HG03280 (cell line): ENCODE measurements around the gene PTGES2.
A peak's percentile ranks its signal among the peaks of the same experiment; 100 is the strongest.

Experiments
- ATAC-seq: cut with Tn5 transposase; IDR thresholded peaks from one replicate; pipeline ENCODE4 v1.9.1; 2021; ENCODE audit warnings: mild to moderate bottlenecking, moderate library complexity; ENCODE audit not compliant: unreplicated experiment

The PTGES2 gene

GRCh38 chr9:128127568-128127989, at the start of gene PTGES2:
Gene PTGES2, minus strand, starts transcription at chr9:128127729. Its CDS starts 12 bp downstream, at chr9:128127717.
- peak; percentile 60 for ATAC-seq

GRCh38 chr9:128175726-128176125, 48.2 kb upstream of the PTGES2 start:
- no peak for ATAC-seq

DNA sequence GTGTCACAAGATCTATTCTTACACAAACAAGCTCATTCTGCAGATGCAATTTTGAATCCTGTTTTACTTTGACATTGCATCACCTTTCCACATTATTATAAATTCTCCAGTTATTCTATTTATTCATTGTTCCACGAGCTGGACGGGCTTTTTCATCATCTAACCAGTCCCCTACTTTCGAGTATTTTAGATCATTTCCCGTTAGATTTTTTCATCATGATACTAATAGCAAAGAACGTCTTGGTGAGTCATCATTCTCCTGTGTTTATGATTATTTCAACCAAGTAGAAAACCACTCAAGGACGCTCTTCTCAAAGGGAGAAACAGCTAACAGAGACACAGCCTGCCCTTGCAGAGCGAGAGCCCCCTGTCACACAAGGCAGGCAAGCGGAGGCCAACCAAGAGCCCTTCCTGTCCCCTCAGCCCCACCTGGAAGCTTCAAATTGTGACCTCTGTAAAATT, 47.6 kb upstream of the PTGES2 start:
- no peak for ATAC-seq

DNA sequence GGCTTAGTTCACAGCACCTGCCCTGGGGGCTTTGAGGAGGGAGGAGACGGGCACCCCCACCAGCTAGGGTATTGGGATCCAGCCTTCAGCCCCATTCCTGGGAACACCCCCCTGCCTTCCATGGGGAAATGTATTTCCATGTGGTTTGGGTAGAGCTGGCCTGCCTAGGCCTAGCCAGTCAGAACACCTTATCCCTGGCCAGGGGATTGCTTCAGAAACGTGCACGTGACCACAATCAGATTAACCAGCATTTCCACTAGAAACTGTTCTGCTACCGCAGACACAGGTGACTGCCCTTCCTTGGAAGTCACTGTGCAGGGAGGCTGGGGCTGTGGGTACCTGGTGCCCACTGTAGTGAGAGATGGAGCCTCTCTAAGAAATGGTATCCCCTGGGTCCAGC, 46.5 kb upstream of the PTGES2 start:
- ATAC-seq: no peak

DNA sequence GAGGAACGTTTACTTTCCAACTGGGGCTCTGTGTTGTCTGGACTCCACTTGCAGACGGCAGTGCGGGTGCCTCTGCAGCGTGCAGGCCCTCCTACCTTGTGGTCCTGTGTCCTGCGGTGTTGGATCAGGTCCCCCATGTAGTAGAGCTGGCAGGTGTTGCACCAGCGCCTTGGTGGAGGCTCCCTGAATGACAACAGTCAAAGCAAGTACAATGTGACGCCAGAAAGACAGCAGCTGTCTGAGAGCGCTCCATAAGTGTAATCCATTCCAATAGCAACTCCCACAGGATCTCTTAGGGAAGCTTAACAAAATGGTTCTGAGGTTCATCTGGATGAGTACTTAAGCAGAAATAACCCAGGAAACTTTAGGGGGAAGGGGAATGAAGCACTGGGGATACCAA, 42.4 kb upstream of the PTGES2 start:
- no peak for ATAC-seq

DNA sequence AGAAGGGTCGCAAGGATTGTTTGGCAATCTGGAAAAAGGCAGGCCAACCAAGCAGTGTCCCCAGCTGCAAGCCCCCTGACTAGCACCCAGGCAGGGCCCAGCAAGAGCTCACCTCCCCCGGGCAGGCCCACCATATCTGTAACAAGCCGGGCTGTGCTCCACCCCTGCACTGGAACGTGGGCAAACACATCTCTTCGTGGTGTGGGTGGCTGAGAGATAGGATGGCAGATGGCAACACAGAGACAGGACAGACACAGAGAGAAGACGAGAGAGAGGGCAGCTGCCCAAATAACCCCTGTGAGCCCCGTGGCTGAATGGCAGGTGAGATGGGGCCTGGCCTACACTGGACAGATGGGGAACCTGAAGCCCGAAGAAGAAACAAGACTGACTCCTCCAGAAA, 42.0 kb upstream of the PTGES2 start:
- no peak for ATAC-seq

DNA sequence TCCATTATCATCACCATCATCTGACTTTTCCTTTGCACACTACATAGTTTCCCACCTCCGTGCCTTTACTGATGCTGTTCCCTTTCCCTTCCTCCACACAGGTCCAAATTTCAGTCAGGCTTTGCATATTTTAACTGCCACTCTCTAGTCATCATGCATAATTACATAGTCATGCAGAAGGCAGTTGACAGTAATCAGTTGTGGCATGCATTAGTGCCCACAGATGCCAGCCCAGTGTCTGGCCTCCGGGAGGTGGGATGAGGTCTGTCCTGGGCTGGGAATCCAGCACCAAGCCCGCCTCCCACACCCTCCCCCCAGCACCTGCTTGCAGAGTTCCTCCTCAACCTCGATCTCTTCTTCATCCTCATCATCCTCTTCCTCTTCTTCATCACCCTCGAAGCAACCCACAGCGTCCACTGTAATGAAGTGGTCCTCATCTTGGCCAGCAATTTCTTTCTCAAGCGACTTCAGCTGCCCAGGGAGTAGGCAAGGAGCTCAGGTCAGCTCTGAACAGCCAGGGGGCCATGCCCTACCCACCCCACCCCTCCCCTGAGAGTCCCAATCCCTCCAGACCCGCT, 41.3 kb upstream of the PTGES2 start:
- ATAC-seq: no peak

GRCh38 chr9:128167209-128167608, 39.7 kb upstream of the PTGES2 start:
- no peak for ATAC-seq

DNA sequence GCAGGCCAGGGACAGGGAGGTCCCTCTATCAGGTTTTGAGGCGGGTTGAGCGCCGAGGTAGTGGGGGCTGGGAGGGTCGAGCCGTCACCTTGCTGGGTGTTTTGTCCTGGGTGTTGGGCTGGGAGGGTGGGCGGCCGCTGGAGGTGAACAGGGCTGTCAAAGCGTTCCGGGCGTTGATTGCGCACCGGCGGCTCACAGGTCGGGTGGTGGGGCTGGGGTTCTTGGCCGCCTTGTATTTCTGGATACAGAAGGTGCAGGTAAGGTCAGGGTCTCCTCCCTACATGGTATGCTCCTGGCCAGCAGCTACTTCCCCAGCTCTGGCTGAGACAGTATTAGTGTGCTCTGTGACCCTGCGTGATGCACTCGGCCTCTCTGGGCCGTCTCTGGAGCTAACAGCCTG, 38.6 kb upstream of the PTGES2 start:
- ATAC-seq: no peak

DNA sequence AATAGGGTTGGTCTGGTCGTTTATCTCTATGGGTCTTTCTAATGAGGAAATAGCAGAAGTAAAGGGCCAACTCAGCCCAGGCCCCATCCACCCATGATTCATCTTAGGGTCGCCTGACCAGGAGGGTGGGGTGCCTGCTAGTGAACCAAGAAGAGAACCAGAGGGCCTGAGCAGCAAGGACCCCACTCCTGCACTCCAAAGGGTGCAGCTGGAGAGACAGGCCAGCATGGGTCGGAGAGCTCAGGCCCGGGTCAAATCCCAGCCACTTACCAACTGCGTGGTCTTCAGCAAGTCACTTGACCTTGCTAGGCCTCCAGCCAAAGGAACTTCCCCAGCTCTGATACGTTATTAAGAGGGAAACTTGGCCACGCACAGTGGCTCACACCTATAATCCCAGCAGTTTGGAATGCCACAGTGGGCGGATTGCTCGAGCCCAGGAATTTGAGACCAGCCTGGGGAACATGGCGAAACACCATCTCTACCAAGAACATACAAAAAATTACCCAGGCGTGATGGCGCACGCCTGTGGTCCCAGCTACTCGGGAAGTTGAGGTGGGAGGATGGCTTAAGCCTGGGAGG, 36.9 kb upstream of the PTGES2 start:
- no peak for ATAC-seq

DNA sequence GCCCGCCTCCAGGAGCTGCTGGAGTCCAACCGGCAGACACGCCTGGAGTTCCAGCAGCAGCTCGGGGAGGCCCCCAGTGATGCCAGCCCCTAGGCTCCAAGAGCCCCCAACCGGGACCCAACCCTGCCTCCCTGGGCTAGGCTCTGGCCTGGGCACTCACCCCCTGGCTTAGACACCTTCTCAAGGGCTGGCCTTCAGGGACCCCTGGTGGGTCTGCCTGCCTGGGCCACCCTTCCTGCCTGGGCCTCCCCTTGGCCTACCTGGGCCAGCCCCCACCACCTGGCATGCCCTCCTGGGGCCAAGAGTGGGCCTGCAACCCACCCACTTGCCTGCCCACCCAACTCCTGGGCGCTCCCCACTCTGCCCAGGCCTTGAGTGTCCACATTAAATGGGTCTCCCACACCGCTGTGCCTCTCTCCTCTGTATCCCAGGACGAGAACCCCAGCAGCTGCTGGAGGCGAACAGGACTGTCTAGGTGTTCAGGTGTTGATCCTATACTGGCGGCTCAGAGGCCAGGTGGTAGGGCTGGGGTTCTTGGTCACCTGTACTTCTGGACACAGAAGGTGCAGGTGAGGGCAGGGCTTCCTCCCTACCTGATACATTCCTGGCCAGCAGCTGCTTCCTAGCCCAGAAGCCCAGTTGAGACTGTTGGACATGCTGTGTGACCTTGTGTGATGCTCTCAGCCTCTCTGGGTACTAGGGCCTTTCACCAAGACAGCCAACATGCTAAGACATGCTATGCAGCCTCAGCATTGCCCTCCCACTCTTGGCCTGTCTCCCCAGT, 36.2 kb upstream of the PTGES2 start:
- no peak for ATAC-seq

DNA sequence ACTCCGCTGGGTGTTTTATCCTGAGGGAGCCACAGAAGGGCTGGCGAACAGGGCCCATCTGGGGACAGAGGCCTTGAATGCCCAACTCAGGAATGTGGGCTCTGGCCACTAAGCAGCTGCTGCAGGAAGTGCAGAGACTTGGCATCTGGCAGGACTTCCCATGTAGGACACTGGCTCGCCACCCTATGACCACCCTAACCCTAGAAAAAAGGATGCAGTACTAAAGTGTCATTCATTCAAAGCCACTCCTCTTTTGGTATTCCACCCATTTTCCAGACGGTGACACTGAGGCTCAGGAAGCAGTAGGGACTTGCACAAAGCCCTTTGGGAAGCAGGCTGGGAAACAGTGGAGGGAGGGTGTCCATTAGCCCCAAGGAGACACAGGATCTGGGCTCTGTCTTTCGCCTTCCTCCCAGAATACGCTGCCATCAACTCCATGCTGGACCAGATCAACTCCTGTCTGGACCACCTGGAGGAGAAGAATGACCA, 35.5 kb upstream of the PTGES2 start:
- ATAC-seq: no peak

GRCh38 chr9:128162215-128163026, 34.9 kb upstream of the PTGES2 start:
- ATAC-seq: no peak

DNA sequence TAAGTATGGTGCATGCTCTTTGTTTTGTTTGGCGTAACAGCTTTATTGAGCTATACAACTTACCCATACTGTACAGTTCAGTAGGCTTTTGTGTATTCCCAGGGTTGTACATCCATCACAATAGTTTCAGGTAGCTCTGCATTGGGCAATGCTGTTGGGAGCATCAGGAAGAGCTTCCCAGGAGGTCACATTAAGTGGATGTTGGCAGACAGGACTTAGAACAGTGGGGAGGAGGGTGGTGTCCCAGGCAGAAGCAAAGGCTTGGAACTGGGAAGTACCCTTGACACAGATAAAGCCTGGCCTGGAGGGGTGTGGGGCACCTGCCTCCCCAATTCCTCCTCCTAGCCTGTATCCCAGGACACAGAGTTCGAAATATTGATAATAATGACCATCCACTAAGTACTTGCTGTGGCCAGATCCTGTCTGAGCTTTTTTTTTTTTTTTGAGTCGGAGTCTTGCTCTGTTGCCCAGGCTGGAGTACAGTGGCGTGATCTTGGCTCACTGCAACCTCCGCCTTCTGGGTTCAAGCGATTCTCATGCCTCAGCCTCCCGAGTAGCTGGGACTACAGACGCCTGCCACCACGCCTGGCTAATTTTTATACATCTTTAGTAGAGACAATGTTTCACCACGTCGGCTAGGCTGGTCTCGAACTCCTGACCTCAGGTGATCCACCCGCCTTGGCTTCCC, 33.8 kb upstream of the PTGES2 start:
- no peak for ATAC-seq

DNA sequence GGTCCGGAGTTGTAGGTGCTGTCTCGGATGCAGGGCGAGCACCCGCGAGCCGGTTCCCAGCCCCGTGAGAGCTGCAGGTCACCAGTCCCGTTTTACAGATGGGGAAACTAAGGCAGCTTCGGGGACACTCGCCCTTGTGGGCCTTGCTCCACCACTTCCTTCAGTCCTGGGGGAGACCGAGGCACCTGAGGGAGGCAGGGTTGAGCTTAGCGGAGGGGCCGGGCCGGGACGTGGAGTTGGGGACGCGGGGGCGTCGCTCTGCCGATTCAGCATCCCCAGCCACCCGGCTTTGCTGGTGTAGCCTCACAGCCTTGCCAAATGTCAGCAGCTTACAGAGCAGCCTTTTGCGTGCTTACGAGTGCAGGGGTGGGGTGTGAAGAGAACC, 33.1 kb upstream of the PTGES2 start:
- peak; percentile 13 for ATAC-seq

DNA sequence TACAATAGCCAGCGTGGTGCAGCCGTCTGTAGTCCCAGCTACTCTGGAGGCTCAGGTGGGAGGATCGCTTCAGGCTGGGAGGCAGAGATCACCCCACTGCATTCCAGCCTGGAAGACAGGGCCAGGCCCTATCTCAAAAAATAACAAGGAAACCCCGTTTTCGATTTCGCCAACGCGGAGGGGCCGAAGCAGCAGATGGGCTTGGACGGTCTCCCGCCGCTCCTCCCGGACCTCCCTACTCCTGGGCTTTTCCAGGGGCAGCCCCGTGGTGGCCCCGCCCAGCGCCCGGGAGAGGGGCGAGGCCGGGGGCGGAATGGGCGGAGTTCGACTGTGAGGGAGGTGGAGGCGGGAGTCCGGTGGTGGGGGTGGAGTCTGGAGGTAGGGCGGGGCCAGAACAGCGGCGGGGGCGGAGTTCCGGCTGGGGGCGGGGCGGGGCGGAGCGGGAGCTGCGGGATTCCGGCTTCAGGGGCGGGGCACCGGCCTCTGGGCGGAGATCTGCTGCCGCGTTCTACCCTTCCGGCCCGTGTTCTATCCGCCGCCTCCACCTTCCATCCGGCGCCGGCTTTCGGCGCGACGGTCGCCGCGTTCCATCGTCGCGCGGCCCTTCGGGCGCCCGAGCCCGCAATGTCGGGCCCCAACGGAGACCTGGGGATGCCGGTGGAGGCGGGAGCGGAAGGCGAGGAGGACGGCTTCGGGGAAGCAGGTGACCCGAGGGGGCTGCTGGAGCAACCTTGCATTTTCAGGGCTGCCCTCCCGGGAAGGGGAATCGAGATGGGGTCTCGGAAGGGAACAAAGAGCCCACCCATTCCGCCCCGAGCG, 32.5 kb upstream of the PTGES2 start, which contains the start of gene BBLN:
Gene BBLN, plus strand, starts transcription at position 482 of the 819 bp plus-strand sequence. Its CDS starts 143 bp downstream, at position 625.
- ATAC-seq: peak; percentile 86

DNA sequence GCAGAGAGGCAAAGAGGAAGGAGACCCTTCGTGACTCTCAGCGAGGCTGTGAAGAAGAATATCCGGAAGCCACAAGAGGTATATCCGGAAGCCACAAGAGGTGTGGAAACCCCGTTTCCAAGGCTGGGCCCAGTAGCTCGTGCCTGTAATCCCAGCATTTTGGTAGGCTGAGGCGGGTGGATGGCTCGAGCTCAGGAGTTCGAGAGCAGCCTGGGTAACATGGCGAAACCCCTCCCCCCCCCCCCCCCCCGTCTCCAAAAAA, 31.9 kb upstream of the PTGES2 start:
- no peak for ATAC-seq

DNA sequence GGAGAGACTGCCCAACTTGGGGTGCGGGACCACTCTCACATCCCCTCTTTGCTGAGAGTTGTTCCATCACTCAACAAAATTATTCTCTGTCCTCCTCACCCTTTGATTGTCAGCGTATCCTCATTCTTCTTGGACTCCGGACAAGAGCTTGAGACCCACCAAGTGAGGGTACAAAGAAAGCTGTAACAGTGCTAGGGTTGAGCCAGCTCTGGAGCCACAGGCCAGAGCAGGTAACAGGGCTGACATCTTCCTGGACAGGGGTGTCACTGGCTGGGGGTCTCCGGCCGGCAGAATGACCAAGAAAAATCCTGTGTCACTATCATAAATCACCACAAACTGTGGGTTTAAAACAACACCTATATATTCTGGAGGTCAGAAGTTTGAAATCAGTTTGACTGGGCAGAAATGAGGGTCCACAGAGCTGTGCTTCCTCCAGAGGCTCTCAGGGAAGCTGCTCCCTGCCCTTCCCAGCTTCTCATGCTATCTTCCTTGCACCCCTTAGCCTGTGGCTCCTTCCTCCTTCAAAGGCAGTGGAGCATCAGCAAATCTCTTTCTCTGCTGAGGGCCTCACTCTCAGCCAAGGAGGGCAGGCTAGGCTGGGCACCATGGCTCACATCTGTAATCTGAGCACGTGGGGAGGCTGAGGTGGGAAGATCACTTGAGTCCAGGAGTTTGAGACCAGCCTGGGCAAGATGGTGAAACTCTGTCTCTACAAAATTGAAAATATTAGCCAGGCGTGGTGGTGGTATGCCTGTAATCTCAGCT, 28.4 kb upstream of the PTGES2 start:
- no peak for ATAC-seq
